ENCODE results near the gene ZPR1.
"Not testable (repeated sequence)": the region's sequence is repeated elsewhere in the genome, so short reads cannot be mapped to it uniquely, and the experiment has no call there.

Gene ZPR1

GRCh38 chr11:116787786-116788486, at the start of gene ZPR1:
TSS of gene ZPR1 (minus strand) at chr11:116788023. CDS start at chr11:116787990, 33 bp downstream.
- H3K27me3 Mint-ChIP-seq: no peaks in the 10 kb centered on the region
- H3K4me1 Mint-ChIP-seq: peaks cover 17% of the 10 kb centered on the region
- ATAC-seq (ENCODE audit: low read depth) (peak; percentile 95), DNase-seq (ENCODE audit: low spot score in 2 of 2) (peak; percentile 75 to 83)
- peak within 1 kb of the TSS; percentile 89 for H3K27ac Mint-ChIP-seq
- H3K36me3 Mint-ChIP-seq: peaks cover 16% of the 10 kb centered on the region
- H3K9me3 Mint-ChIP-seq: no peaks in the 10 kb centered on the region
- peak within 1 kb of the TSS; percentile 93 for H3K4me3 Mint-ChIP-seq

GRCh38 chr11:116836632-116836991, 48.8 kb upstream of the ZPR1 start:
- H3K27ac Mint-ChIP-seq: no peak overlapping the region
- no peaks in the 10 kb centered on the region for H3K9me3 Mint-ChIP-seq
- ATAC-seq (ENCODE audit: low read depth): no peak
- peaks cover 2% of the 10 kb centered on the region for H3K27me3 Mint-ChIP-seq
- H3K4me3 Mint-ChIP-seq: no peak overlapping the region
- peaks cover 8% of the 10 kb centered on the region for H3K4me1 Mint-ChIP-seq
- H3K36me3 Mint-ChIP-seq: no peaks in the 10 kb centered on the region
- DNase-seq (ENCODE audit: low spot score in 2 of 2): no peak

DNA sequence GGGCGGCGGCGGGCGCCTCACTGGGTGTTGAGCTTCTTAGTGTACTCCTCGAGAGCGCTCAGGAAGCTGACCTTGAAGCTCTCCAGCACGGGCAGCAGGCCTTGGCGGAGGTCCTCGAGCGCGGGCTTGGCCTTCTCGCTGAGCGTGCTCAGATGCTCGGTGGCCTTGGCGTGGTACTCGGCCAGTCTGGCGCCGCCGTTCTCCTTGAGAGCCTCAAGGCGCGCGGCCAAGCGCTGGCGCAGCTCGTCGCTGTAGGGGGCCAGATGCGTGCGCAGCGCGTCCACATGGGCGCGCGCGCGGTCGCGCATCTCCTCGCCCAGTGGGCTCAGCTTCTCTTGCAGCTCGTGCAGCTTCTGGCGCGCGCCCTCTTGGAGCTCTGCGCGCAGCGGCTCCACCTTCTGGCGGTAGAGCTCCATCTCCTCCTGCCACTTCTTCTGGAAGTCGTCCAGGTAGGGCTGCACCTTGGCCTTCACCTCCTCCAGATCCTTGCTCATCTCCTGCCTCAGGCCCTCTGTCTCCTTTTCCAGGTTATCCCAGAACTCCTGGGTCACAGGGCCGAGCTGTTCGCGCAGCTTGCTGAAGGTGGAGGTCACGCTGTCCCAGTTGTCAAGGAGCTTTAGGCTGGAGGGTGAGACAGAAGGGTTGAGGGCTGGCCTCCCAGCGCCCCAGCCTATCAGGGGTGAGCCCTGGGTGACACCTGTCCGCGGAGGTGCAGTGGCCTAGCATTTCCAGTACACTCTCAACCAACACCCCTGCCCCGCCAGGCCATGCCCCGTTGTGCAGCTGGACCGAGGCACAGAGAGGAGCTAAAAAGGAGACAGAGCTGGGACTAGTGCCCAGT, 48.2 kb upstream of the ZPR1 start:
- Mint-ChIP-seq H3K27ac (no peak overlapping the region), H3K27me3 (peaks cover 3% of the 10 kb centered on the region), H3K4me1 (peaks cover 8% of the 10 kb centered on the region), H3K4me3 (peak overlapping the region; percentile 76), H3K9me3 (no peaks in the 10 kb centered on the region), H3K36me3 (no peaks in the 10 kb centered on the region)
- peak; percentile 92 for ATAC-seq (ENCODE audit: low read depth)
- DNase-seq (ENCODE audit: low spot score in 2 of 2): peak; percentile 65 to 67

DNA sequence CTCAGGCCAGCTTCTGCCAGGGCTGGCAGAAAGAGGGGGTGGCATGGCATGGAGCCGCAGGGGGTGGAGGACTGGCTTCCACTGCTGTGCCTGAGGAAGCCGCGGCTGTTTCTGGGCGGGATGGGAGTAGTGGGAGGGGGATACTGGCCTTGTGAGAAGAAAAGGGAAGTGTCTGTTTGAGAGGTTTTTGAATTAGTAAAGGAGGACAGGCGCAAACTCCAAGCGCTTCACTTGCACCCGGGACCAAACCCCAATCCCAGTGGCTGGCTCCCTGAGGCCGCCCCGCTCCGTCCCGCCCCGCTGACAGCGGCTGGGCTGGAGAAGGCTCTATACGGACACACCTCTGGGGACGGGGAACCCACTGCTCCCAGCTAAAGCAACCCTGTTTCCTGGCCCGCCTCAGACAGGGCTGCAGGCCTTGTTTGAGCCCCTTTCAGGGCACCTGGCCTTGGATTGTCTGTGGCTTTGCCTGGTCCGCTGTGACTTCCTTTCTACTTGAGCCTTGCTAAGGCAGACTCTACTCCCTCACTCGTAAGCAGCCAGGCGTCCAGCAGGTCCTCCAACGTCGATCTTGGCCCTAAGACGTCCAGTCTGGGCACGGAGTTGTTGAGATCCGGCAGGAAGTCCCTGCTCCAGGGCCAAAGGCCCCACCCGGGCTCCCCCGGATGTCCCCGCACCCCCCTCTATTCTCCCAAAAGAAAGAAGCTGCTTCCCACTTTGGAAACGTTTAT, 47.4 kb upstream of the ZPR1 start:
- Mint-ChIP-seq H3K36me3 (no peaks in the 10 kb centered on the region), H3K27ac (no peak overlapping the region), H3K4me1 (peaks cover 8% of the 10 kb centered on the region), H3K9me3 (no peaks in the 10 kb centered on the region), H3K27me3 (peaks cover 3% of the 10 kb centered on the region), H3K4me3 (peak overlapping the region; percentile 76)
- DNase-seq (ENCODE audit: low spot score in 2 of 2): peak in 1 of 2 donors; percentile 22
- ATAC-seq (ENCODE audit: low read depth): peak; percentile 7

DNA sequence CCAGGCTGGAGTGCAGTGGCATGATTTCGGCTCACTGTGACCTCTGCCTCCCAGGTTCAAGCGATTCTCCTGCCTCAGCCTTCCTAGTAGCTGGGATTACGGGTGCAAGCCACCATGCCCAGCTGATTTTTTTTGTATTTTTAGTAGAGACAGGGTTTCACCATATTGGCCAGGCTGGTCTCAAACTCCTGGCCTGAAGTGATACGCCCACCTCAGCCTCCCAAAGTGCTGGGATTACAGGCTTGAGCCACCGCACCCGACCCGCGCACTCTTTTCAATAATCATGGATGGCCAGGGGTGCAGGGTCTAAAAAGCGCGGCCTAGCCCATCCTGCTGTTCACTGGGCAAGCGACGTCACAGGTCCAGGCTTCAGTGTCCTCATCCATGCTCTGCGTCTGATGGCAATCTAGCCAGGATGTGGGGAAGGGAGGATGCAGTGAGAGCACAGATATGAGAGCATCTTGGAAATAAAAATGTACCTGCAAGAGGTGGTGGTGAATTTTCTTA, 46.8 kb upstream of the ZPR1 start:
- not testable (repeated sequence) for ATAC-seq (ENCODE audit: low read depth); H3K27ac Mint-ChIP-seq; DNase-seq (ENCODE audit: low spot score in 2 of 2); H3K36me3 Mint-ChIP-seq; H3K9me3 Mint-ChIP-seq; H3K27me3 Mint-ChIP-seq; H3K4me1 Mint-ChIP-seq
- H3K4me3 Mint-ChIP-seq: peak overlapping the region; percentile 43

DNA sequence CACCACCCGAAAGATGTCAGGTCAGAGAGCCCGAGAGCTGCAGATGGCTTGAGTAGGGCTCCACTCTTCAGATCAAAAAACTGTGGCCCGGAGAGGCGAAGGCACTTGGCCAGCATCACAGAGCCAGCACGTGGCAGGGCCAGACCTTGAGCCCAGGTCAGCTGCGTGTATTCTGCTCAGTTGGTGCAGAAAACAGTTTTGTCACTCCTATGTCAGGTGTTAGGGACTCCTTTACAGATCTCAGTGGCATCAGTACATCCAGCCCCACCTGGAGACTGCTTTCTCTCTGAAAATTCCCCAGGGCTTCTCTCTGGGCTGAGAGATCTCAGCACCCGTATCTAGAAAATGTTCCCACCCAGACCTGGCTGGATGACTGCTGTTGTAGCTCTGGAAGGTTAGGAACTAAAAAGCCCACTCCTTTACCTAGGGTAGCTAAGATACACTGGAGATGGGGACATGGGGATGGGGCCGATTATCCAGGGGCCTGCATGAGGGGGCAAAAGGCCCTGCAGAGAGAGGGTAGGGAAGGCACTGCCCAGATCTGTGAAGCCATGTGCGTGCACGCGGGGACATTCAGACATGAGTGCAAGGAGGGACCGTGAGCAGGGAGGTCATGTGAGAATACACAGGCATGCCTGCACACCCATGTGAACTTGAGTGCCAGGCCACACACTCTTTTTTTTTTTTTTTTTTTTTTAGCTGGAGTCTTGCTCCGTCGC, 46.2 kb upstream of the ZPR1 start:
- peaks cover 8% of the 10 kb centered on the region for H3K4me1 Mint-ChIP-seq
- H3K4me3 Mint-ChIP-seq: peak overlapping the region; percentile 59
- H3K27me3 Mint-ChIP-seq: peaks cover 3% of the 10 kb centered on the region
- DNase-seq (ENCODE audit: low spot score in 2 of 2) (no peak), ATAC-seq (ENCODE audit: low read depth) (no peak)
- no peak overlapping the region for H3K27ac Mint-ChIP-seq
- H3K36me3 Mint-ChIP-seq: no peaks in the 10 kb centered on the region
- H3K9me3 Mint-ChIP-seq: no peaks in the 10 kb centered on the region

- peaks cover 8% of the 10 kb centered on the region for H3K4me1 Mint-ChIP-seq
Observed at GRCh38 chr11:116833491-116833815, 45.6 kb upstream of the ZPR1 start.

DNA sequence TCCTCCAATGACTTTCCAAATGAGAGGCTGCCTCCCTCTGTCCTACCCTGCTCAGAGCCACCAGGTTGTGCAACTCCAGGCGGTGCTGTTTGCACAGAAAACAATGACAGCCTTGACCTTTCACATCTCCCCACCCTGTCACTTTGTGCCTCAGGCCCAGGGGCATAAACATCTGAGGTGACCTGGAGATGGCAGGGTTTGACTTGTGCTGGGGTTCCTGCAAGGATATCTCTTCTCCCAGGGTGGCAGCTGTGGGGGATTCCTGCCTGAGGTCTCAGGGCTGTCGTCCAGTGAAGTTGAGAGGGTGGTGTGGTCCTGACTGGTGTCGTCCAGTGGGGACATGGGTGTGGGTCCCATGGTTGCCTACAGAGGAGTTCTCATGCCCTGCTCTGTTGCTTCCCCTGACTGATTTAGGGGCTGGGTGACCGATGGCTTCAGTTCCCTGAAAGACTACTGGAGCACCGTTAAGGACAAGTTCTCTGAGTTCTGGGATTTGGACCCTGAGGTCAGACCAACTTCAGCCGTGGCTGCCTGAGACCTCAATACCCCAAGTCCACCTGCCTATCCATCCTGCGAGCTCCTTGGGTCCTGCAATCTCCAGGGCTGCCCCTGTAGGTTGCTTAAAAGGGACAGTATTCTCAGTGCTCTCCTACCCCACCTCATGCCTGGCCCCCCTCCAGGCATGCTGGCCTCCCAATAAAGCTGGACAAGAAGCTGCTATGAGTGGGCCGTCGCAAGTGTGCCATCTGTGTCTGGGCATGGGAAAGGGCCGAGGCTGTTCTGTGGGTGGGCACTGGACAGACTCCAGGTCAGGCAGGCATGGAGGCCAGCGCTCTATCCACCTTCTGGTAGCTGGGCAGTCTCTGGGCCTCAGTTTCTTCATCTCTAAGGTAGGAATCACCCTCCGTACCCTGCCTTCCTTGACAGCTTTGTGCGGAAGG, 44.8 kb upstream of the ZPR1 start:
- Mint-ChIP-seq H3K36me3 (no peaks in the 10 kb centered on the region), H3K27ac (no peak overlapping the region), H3K4me3 (no peak overlapping the region), H3K4me1 (peaks cover 8% of the 10 kb centered on the region), H3K9me3 (no peaks in the 10 kb centered on the region), H3K27me3 (peaks cover 3% of the 10 kb centered on the region)
- no peak for DNase-seq (ENCODE audit: low spot score in 2 of 2)
- no peak for ATAC-seq (ENCODE audit: low read depth)

More at GRCh38 chr11:116833491-116833815, 45.6 kb upstream of the ZPR1 start:
- peaks cover 3% of the 10 kb centered on the region for H3K27me3 Mint-ChIP-seq
- no peak for DNase-seq (ENCODE audit: low spot score in 2 of 2)
- no peak for ATAC-seq (ENCODE audit: low read depth)
- H3K27ac Mint-ChIP-seq: no peak overlapping the region
- no peak overlapping the region for H3K4me3 Mint-ChIP-seq
- H3K36me3 Mint-ChIP-seq: no peaks in the 10 kb centered on the region
- no peaks in the 10 kb centered on the region for H3K9me3 Mint-ChIP-seq

DNA sequence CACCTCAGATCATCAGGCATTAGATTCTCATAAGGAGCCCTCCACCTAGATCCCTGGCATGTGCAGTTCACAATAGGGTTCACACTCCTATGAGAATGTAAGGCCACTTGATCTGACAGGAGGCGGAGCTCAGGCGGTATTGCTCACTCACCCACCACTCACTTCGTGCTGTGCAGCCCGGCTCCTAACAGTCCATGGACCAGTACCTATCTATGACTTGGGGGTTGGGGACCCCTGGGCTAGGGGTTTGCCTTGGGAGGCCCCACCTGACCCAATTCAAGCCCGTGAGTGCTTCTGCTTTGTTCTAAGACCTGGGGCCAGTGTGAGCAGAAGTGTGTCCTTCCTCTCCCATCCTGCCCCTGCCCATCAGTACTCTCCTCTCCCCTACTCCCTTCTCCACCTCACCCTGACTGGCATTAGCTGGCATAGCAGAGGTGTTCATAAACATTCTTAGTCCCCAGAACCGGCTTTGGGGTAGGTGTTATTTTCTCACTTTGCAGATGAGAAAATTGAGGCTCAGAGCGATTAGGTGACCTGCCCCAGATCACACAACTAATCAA, 44.0 kb upstream of the ZPR1 start:
- peaks cover 8% of the 10 kb centered on the region for H3K4me1 Mint-ChIP-seq
- no peaks in the 10 kb centered on the region for H3K36me3 Mint-ChIP-seq
- peaks cover 3% of the 10 kb centered on the region for H3K27me3 Mint-ChIP-seq
- no peak for ATAC-seq (ENCODE audit: low read depth)
- H3K4me3 Mint-ChIP-seq: no peak overlapping the region
- no peak overlapping the region for H3K27ac Mint-ChIP-seq
- no peaks in the 10 kb centered on the region for H3K9me3 Mint-ChIP-seq
- no peak for DNase-seq (ENCODE audit: low spot score in 2 of 2)

DNA sequence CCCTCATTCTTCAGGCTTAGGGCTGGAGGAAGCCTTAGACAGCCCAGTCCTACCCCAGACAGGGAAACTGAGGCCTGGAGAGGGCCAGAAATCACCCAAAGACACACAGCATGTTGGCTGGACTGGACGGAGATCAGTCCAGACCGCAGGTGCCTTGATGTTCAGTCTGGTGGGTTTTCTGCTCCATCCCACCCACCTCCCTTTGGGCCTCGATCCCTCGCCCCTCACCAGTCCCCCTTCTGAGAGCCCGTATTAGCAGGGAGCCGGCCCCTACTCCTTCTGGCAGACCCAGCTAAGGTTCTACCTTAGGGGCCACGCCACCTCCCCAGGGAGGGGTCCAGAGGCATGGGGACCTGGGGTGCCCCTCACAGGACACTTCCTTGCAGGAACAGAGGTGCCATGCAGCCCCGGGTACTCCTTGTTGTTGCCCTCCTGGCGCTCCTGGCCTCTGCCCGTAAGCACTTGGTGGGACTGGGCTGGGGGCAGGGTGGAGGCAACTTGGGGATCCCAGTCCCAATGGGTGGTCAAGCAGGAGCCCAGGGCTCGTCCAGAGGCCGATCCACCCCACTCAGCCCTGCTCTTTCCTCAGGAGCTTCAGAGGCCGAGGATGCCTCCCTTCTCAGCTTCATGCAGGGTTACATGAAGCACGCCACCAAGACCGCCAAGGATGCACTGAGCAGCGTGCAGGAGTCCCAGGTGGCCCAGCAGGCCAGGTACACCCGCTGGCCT, 42.5 kb upstream of the ZPR1 start:
- Mint-ChIP-seq H3K4me3 (no peak overlapping the region), H3K36me3 (no peaks in the 10 kb centered on the region), H3K4me1 (peaks cover 4% of the 10 kb centered on the region), H3K27ac (no peak overlapping the region), H3K9me3 (no peaks in the 10 kb centered on the region), H3K27me3 (peaks cover 3% of the 10 kb centered on the region)
- DNase-seq (ENCODE audit: low spot score in 2 of 2): no peak
- ATAC-seq (ENCODE audit: low read depth): no peak

DNA sequence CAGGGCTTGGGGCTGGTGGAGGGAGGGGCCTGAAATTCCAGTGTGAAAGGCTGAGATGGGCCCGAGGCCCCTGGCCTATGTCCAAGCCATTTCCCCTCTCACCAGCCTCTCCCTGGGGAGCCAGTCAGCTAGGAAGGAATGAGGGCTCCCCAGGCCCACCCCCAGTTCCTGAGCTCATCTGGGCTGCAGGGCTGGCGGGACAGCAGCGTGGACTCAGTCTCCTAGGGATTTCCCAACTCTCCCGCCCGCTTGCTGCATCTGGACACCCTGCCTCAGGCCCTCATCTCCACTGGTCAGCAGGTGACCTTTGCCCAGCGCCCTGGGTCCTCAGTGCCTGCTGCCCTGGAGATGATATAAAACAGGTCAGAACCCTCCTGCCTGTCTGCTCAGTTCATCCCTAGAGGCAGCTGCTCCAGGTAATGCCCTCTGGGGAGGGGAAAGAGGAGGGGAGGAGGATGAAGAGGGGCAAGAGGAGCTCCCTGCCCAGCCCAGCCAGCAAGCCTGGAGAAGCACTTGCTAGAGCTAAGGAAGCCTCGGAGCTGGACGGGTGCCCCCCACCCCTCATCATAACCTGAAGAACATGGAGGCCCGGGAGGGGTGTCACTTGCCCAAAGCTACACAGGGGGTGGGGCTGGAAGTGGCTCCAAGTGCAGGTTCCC, 41.8 kb upstream of the ZPR1 start, which contains the start of gene APOC3:
TSS of gene APOC3 (plus strand) at position 383 of the 659 bp plus-strand sequence. CDS start 676 bp downstream, outside the sequence.
- no peaks in the 10 kb centered on the region for H3K9me3 Mint-ChIP-seq
- no peaks in the 10 kb centered on the region for H3K36me3 Mint-ChIP-seq
- H3K4me1 Mint-ChIP-seq: peaks cover under 1% of the 10 kb centered on the region
- H3K27ac Mint-ChIP-seq: no peak within 1 kb of the TSS
- ATAC-seq (ENCODE audit: low read depth): no peak
- H3K4me3 Mint-ChIP-seq: no peak within 1 kb of the TSS
- no peak for DNase-seq (ENCODE audit: low spot score in 2 of 2)
- H3K27me3 Mint-ChIP-seq: peaks cover 3% of the 10 kb centered on the region
